ENCODE results near the gene LHX4. TPM values are rescaled to one million over a fixed set of nuclear protein-coding genes. Genes with fewer than 3 reads are reported as not detected.
A peak's percentile ranks its signal among the peaks of the same experiment; 100 is the strongest.

LHX4 gene
- total RNA-seq, 2 donors from 2014 or later: 0.40 TPM; not detected in 1

GRCh38 chr1:180271272-180272255 is 41.5 kb downstream of the LHX4 start:
- peaks cover 8% of the 10 kb centered on the region for H3K36me3 Mint-ChIP-seq (ENCODE audit: low read depth)
- H3K4me1 Mint-ChIP-seq: no peaks in the 10 kb centered on the region
- peak overlapping the region; percentile 61 for H3K27ac Mint-ChIP-seq
- H3K27me3 Mint-ChIP-seq: no peaks in the 10 kb centered on the region
- H3K4me3 Mint-ChIP-seq: no peak overlapping the region
- no peak for ATAC-seq (replicated peaks)
- no peaks in the 10 kb centered on the region for H3K9me3 Mint-ChIP-seq

- H3K36me3 Mint-ChIP-seq (ENCODE audit: low read depth): peaks cover 8% of the 10 kb centered on the region
- H3K27ac Mint-ChIP-seq: no peak overlapping the region
- H3K4me3 Mint-ChIP-seq: no peak overlapping the region
- ATAC-seq (replicated peaks): no peak
- H3K27me3 Mint-ChIP-seq: no peaks in the 10 kb centered on the region
- no peaks in the 10 kb centered on the region for H3K9me3 Mint-ChIP-seq
- no peaks in the 10 kb centered on the region for H3K4me1 Mint-ChIP-seq
Measured at GRCh38 chr1:180272395-180272794, 42.3 kb downstream of the LHX4 start.

- no peaks in the 10 kb centered on the region for H3K27me3 Mint-ChIP-seq
- no peak overlapping the region for H3K27ac Mint-ChIP-seq
- no peaks in the 10 kb centered on the region for H3K4me1 Mint-ChIP-seq
- H3K9me3 Mint-ChIP-seq: no peaks in the 10 kb centered on the region
- H3K36me3 Mint-ChIP-seq (ENCODE audit: low read depth): peaks cover 14% of the 10 kb centered on the region
- no peak for ATAC-seq (replicated peaks)
- H3K4me3 Mint-ChIP-seq: no peak overlapping the region
Measured at GRCh38 chr1:180273066-180273465, 43.0 kb downstream of the LHX4 start.

- no peak overlapping the region for H3K4me3 Mint-ChIP-seq
- ATAC-seq (replicated peaks): no peak
- no peaks in the 10 kb centered on the region for H3K4me1 Mint-ChIP-seq
- no peaks in the 10 kb centered on the region for H3K27me3 Mint-ChIP-seq
- H3K27ac Mint-ChIP-seq: no peak overlapping the region
- H3K36me3 Mint-ChIP-seq (ENCODE audit: low read depth): peaks cover 23% of the 10 kb centered on the region
- no peaks in the 10 kb centered on the region for H3K9me3 Mint-ChIP-seq
Measured at GRCh38 chr1:180274221-180274620, 44.2 kb downstream of the LHX4 start.

- H3K4me3 Mint-ChIP-seq: no peak overlapping the region
- no peaks in the 10 kb centered on the region for H3K27me3 Mint-ChIP-seq
- no peaks in the 10 kb centered on the region for H3K4me1 Mint-ChIP-seq
- H3K9me3 Mint-ChIP-seq: no peaks in the 10 kb centered on the region
- no peak overlapping the region for H3K27ac Mint-ChIP-seq
- ATAC-seq (replicated peaks): no peak
- H3K36me3 Mint-ChIP-seq (ENCODE audit: low read depth): peaks cover 29% of the 10 kb centered on the region
Measured at GRCh38 chr1:180275726-180276125, 45.7 kb downstream of the LHX4 start.

- H3K9me3 Mint-ChIP-seq: no peaks in the 10 kb centered on the region
- no peak overlapping the region for H3K27ac Mint-ChIP-seq
- H3K4me1 Mint-ChIP-seq: no peaks in the 10 kb centered on the region
- H3K4me3 Mint-ChIP-seq: no peak overlapping the region
- no peaks in the 10 kb centered on the region for H3K27me3 Mint-ChIP-seq
- peaks cover 46% of the 10 kb centered on the region for H3K36me3 Mint-ChIP-seq (ENCODE audit: low read depth)
- ATAC-seq (replicated peaks): no peak
Measured at GRCh38 chr1:180277476-180278193, 47.6 kb downstream of the LHX4 start.

GRCh38 chr1:180278194-180278515 is 48.1 kb downstream of the LHX4 start:
- H3K36me3 Mint-ChIP-seq (ENCODE audit: low read depth): peaks cover 47% of the 10 kb centered on the region

GRCh38 chr1:180278596-180279395 is 48.7 kb downstream of the LHX4 start:
- ATAC-seq (replicated peaks): no peak
- no peaks in the 10 kb centered on the region for H3K9me3 Mint-ChIP-seq

More at GRCh38 chr1:180278194-180278515, 48.1 kb downstream of the LHX4 start:
- Mint-ChIP-seq H3K27ac (no peak overlapping the region), H3K4me1 (no peaks in the 10 kb centered on the region), H3K9me3 (no peaks in the 10 kb centered on the region), H3K4me3 (no peak overlapping the region), H3K27me3 (no peaks in the 10 kb centered on the region)
- ATAC-seq (replicated peaks): no peak

GRCh38 chr1:180279651-180280050 is 49.6 kb downstream of the LHX4 start:
- no peaks in the 10 kb centered on the region for H3K27me3 Mint-ChIP-seq
- no peak for ATAC-seq (replicated peaks)
- no peaks in the 10 kb centered on the region for H3K9me3 Mint-ChIP-seq
- no peaks in the 10 kb centered on the region for H3K4me1 Mint-ChIP-seq
- no peak overlapping the region for H3K4me3 Mint-ChIP-seq
- peaks cover 61% of the 10 kb centered on the region for H3K36me3 Mint-ChIP-seq (ENCODE audit: low read depth)
- H3K27ac Mint-ChIP-seq: no peak overlapping the region

More at GRCh38 chr1:180278596-180279395, 48.7 kb downstream of the LHX4 start:
- no peaks in the 10 kb centered on the region for H3K4me1 Mint-ChIP-seq
- no peak overlapping the region for H3K4me3 Mint-ChIP-seq
- H3K36me3 Mint-ChIP-seq (ENCODE audit: low read depth): peaks cover 53% of the 10 kb centered on the region
- no peaks in the 10 kb centered on the region for H3K27me3 Mint-ChIP-seq
- H3K27ac Mint-ChIP-seq: no peak overlapping the region

- no peak overlapping the region for H3K4me3 Mint-ChIP-seq
- H3K9me3 Mint-ChIP-seq: no peaks in the 10 kb centered on the region
- peaks cover 63% of the 10 kb centered on the region for H3K36me3 Mint-ChIP-seq (ENCODE audit: low read depth)
- no peaks in the 10 kb centered on the region for H3K27me3 Mint-ChIP-seq
- no peak overlapping the region for H3K27ac Mint-ChIP-seq
- no peak for ATAC-seq (replicated peaks)
- no peaks in the 10 kb centered on the region for H3K4me1 Mint-ChIP-seq
Measured at GRCh38 chr1:180280617-180281016, 50.6 kb downstream of the LHX4 start.

GRCh38 chr1:180281490-180281889 is 51.4 kb downstream of the LHX4 start:
- no peak overlapping the region for H3K27ac Mint-ChIP-seq
- H3K9me3 Mint-ChIP-seq: no peaks in the 10 kb centered on the region
- H3K36me3 Mint-ChIP-seq (ENCODE audit: low read depth): peaks cover 65% of the 10 kb centered on the region
- no peak for ATAC-seq (replicated peaks)
- H3K27me3 Mint-ChIP-seq: no peaks in the 10 kb centered on the region
- H3K4me1 Mint-ChIP-seq: no peaks in the 10 kb centered on the region
- H3K4me3 Mint-ChIP-seq: no peak overlapping the region

- no peaks in the 10 kb centered on the region for H3K27me3 Mint-ChIP-seq
- H3K27ac Mint-ChIP-seq: no peak overlapping the region
- H3K36me3 Mint-ChIP-seq (ENCODE audit: low read depth): peaks cover 74% of the 10 kb centered on the region
- no peak for ATAC-seq (replicated peaks)
- no peak overlapping the region for H3K4me3 Mint-ChIP-seq
- no peaks in the 10 kb centered on the region for H3K4me1 Mint-ChIP-seq
- H3K9me3 Mint-ChIP-seq: no peaks in the 10 kb centered on the region
Measured at GRCh38 chr1:180282401-180283044, 52.5 kb downstream of the LHX4 start.

- peaks cover 74% of the 10 kb centered on the region for H3K36me3 Mint-ChIP-seq (ENCODE audit: low read depth)
- no peaks in the 10 kb centered on the region for H3K4me1 Mint-ChIP-seq
- H3K27ac Mint-ChIP-seq: no peak overlapping the region
- no peaks in the 10 kb centered on the region for H3K27me3 Mint-ChIP-seq
- ATAC-seq (replicated peaks): no peak
- H3K9me3 Mint-ChIP-seq: no peaks in the 10 kb centered on the region
- H3K4me3 Mint-ChIP-seq: no peak overlapping the region
Measured at GRCh38 chr1:180283098-180283497, 53.0 kb downstream of the LHX4 start.

- Mint-ChIP-seq H3K4me1 (peaks cover 10% of the 10 kb centered on the region), H3K4me3 (no peak overlapping the region), H3K36me3 (ENCODE audit: low read depth) (peaks cover 58% of the 10 kb centered on the region), H3K9me3 (no peaks in the 10 kb centered on the region), H3K27ac (no peak overlapping the region), H3K27me3 (no peaks in the 10 kb centered on the region)
- no peak for ATAC-seq (replicated peaks)
Measured at GRCh38 chr1:180286417-180286816, 56.4 kb downstream of the LHX4 start.
